Measurements from ENCODE around the gene ZNF134.

DNA sequence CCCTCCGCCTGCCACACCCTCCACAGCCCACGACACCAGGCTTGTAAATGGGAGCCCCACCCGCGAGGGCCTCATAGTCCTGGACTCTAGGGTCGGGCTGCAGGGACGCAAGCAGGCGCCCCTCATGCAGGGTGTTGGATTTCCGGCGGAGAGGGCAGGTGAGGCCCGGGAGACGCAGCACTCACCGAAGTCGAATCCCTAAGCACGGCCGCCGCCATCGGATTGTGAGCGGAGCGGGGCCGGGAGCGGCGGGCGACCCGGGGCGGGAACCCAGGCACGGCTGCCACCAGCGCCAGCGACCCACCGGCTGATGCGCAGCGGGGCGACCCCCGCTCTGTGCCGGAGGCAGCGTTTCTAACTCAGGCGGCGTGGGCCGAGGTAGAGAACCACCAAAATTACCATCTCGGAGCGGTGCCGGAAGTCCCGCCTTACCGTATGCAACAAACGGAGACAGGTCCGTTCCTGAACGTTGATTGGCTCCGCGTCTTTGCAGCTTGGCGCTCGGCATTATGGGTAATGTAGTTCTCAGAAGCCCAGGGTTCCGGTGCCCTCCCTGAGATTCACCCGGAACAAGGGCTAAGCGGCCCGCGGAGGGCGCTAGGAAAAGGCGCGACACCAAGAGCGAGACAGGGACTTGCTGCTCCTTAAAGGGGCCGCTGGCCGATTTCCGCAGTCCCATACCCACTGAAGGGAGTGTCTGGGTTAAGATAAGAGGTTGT is 35.4 kb upstream of the ZNF134 start, which contains the start of gene ZNF416:
- no peak for TF ChIP-seq GATA3 (IDR thresholded peaks at IDR 0.05; ENCODE audit: low read depth, low read length)
- no peak for TF ChIP-seq GATA2 (IDR thresholded peaks at IDR 0.05; ENCODE audit: low read depth, low read length)
